GM19099 (cell line): ENCODE measurements around the gene GPRC5C.

Experiments
- POLR2A ChIP-seq: IDR thresholded peaks from 3 replicates; pipeline ENCODE4 v1.6.1; 2011; ENCODE audit warnings: low read depth; ENCODE audit not compliant: insufficient read length; ENCODE audit errors: extremely low read depth

GPRC5C gene

DNA sequence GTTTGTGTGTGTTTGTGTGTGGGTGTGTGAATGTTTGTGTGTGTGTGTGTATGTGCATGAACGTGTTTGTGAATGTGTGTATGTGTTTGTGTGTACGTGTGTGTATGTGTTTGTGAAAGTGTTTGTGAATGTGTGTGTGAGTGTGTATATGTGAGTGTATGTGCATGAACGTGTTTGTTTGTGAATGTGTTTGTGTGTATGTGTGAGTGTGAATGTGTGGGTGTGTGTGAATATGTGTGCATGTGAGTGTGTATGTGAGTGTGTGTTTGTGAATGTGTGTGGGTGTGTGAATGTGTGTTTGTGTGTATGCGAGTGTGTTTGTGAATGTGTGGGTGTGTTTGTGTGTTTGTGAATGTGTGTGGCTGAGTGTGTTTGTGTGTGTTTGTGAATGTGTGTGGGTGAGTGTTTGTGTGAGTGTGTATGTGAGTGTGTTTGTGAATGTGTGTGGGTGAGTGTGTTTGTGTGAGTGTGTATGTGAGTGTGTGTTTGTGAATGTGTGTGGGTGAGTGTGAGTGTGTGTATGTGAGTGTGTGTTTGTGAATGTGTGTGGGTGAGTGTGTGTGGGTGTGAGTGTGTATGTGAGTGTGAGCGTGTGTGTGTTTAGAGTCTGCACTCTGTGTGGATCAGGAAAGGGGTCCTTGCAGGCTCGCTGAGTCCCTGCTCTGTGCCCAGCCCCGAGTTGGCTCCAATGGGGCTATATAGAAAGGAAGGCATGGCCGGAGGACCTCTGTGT is 33.7 kb downstream of the GPRC5C start:
- TF ChIP-seq POLR2A: no peak

DNA sequence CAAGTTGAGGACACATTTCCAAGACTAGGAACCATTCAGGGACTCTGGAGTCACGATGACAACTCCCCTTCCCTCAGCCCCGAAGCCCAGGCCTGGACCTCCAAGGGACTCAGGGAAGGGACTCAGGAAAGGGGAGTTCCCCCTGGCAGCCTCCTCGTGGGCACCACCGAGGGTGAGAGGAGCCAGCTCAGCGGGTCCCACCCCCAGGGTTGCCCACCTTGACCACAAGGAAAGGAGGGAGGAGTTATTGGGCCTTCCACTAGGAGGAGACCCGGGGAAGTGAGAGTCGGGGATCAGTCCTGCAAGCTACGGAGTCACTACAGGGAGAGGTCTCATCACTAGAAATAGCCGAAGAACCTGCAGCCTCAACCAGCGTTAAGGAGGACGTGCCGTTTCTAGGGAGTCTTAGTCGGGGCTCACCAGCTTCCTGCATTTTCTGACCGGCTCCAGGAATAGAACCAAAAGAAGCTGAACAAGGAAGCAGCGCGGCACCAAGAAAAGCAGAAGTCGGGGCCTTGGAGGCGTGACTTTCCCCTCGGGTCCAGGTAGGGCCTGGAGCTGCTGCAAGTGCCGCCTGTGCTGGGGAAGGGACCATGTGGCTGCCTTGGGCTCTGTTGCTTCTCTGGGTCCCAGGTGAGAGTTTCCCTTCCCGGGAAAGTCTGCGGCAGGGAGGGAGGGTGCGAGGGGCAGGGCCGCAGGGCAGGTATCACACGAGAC is 34.4 kb downstream of the GPRC5C start, which contains the start of gene CD300A:
Gene CD300A (plus strand): TSS at position 524 of the 717 bp plus-strand sequence. CDS start 70 bp downstream, at position 594.
- TF ChIP-seq POLR2A: peak; percentile 51

DNA sequence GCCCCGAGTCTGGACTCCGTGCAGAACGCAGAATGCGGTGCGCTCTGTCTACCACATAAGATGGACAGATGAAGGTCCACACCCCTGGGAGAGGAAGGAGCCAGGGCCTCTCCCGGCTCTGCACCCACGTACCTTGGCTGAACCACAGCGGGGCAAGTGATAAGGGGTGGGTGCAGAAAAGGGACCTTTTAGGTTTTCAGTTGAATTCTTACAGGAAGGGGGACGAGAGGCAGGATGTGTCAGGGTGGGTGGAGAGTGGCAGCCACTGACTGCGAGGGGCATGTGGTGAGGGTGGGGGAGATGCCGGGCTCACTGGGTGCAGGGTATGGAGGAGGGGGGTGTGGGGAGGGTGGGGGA is 34.9 kb downstream of the GPRC5C start:
- TF ChIP-seq POLR2A: peak; percentile 7

DNA sequence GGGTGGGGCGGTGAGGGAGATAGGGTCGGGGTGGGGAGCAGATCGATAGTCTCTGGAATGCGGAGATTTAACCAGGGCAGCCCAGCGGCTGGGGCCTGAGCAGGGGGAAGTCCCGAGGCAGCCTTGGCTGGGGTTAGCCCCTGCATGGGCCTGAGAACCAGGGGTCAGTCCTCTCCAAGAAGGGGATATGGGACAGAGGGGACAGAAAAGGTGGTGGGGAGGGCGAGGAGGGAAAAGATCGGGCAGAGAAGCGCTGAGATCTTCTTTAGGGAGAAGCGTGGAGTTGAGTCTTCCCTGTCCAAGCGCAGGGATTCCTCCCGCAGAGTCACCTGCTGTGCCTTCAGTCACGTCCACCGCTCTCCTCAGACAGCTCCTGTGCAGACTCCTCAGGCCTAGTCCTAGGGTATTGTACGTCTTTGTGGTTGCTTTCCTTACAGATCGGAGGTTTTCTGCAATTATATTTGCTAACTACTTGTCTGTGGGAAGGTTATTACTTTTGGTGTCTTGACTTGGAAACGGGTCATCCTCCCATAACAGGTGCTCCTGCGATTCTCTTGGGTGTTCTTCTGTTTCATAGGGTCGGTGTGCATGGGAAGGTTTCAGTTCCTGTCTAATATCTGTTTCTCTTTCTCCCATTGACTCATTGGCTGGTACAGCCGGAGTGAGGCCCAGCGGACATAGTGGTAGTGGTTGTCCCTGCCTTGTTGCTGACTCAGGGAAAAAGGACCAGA is 35.5 kb downstream of the GPRC5C start:
- TF ChIP-seq POLR2A: peak; percentile 56

DNA sequence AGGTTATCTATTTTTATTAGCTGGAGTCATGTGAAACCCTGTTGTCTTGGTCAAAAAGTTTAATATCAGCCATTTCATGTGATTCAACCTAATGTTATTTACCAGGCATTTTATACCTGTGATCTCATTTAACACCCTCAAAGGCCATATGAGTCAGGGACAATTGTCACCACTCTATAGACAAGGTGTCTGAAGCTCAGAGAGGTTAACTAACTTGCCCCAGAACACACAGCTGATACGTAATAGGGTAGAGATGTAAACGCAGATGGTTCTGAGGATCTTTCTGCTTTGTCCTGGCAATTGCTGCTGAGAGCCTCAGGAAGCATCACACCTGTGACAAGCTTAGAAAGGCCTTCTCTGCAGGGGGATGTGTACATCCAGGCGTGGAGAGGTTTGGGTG is 39.5 kb downstream of the GPRC5C start:
- no peak for TF ChIP-seq POLR2A

DNA sequence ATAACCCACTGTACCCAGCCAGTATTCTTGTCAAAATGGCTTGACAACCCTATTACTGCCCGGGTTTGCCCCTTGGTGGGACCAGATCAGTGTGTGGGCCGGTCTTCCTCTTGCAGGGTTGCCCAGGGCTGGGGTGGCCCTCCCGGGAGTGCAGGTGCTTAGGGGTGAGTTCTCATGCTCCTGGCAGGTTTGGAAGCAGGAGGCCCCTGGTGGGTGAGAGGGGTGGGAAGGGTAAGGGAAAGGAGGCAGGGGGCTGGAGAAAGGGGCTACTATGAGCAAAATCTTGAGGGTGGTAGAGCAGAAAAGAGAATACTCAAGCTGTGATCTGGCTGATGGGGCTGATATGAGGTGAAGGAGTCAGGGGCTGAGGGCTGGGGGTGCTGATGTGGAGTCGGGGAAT is 41.0 kb downstream of the GPRC5C start:
- no peak for TF ChIP-seq POLR2A

DNA sequence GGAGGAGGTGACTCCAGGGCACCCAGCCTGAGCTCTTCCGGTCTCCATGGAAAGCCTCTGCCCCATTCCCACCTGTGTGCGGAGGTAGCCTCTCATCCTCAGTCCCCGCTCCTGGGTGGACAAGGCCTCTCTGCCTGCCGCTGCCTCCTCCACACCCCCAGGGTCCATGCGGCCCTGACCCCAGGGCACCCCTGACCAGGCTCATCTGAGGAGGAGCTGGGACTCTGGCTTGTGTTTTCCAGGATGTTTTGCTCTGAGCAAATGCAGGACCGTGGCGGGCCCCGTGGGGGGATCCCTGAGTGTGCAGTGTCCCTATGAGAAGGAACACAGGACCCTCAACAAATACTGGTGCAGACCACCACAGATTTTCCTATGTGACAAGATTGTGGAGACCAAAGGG is 41.4 kb downstream of the GPRC5C start:
- TF ChIP-seq POLR2A: no peak

DNA sequence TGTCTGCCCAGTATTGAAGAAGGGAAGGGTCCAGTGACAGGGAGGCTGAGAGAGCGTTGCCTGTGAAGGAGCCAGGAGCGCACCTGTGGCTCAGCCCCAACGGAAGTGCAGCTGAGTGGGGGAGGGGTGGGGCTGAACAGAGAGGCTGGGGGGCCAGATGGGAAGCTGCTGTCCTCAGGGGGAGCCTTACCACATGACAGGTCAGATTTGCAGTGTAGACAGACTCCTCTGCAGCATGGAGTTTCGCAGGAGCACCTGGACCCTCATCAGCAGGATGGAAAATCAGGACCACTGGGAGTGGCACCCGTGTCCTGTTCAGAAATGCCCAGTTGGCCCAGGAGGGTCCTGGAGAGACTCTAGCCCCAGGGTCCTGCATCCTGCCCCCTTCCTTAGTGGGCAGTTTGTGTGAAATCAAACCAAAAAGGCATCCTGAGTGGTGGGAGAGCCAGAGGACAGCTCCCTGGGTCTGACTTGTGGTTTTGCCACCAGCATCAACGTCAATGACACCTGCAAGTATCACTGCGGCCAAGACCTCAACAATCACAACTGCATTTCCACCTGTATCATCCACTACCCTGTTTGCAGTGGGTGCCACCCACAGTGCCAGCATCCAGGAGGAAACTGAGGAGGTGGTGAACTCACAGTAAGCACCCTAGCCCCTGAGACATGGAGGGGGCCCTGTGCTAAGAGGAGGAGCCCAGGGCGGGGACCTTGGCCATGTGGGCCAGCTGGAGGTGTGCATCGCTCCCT is 42.3 kb downstream of the GPRC5C start:
- TF ChIP-seq POLR2A: no peak

DNA sequence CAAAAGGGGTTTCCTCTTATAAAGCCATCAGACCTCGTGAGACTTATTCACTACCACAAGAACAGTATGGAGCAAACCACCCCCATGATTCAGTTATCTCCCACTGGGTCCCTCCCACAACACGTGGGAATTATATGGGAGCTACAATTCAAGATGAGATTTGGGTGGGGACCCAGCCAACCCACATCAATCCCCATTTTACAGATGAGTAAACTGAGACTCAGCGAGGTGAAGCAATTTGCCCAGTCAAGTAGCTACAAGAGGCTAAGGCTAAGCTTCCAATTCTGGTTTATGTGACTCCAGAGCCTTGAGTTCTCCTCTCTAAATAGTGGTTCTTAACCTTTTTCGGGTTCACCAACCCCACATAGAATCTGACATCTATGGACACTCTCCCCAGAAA is 43.3 kb downstream of the GPRC5C start:
- no peak for TF ChIP-seq POLR2A

DNA sequence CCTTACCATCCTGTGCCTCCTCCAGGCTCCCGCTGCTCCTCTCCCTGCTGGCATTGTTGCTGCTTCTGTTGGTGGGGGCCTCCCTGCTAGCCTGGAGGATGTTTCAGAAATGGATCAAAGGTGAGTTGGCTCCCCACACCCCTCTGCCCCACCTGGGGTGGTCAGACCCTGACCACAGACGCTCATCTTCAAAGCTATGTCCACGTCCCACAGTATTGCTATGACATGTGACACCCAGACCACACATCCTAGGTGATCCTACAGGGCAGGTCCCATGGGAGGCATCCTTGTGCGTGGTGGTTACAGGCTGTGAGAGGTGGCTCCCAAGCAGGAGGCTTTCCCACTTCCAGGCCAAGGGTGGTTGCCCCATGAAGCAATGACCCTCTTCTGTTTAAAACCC is 45.5 kb downstream of the GPRC5C start:
- no peak for TF ChIP-seq POLR2A

DNA sequence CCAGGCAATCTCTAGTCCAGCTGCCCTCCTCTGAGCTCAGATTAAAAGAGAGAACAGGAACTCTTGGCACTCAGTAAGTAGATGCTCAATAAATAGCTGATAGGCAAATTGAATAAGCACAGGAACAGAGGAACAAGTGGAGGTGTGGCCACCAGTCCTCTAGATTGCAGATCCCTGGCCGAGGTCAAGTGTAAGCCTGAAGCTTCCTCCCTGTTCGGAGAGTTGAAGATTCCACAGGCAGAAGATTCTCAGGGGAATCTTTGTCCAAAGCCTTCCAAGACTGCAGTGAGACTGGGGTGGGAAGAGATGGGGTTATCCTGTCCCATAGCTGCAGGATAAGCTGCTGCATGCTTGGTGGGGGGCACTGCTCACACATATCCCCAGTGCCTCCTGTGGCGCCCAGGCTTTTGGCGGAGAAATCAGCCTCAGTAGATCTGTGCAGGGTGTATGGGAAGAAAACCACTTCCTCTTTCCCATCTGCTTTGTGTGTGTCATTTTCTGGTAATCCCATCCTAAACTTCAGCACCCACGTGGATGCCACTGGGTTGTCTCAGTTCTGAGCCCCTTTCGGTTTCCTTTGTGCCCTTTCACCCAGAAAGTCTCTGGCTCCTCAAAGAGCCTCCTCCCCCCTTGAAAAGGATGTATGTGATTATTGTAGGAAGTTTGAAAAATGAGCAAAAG is 46.7 kb downstream of the GPRC5C start:
- TF ChIP-seq POLR2A: no peak

DNA sequence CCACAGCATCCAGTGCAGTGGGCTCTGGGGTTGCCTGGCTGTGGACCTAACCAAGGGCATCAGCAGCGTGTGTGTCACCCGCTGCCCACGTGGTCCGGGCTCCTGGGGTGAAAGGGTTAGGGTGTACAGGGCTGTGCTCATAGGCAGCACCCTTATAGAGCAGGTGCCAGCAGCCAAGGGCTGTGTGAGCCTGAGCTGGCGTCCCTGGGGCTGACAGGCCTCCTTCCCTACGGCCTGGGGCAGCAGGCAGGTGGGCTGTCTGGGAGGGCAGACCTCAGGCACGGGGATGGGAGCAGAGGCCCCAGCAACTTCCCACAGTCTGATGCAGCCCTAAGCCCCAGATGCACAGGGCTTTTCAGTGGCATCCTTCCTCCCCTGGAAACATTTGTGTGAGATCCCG is 48.4 kb downstream of the GPRC5C start:
- no peak for TF ChIP-seq POLR2A

DNA sequence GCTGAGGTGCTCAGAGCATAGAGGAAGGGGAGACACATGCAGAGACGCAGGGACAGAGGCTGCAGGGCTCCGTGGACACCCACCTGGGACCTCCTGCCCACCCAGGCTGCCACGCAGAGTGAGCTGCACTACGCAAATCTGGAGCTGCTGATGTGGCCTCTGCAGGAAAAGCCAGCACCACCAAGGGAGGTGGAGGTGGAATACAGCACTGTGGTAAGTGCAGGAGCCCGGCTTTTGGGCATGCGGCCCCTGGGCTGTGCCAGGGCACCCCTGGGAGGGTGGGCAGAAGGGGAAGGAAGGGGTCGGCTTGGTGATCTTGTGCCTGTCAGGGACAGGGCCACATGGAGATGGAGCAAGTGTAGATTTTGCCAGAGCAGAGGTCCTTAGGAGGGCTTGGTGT is 49.7 kb downstream of the GPRC5C start:
- no peak for TF ChIP-seq POLR2A

DNA sequence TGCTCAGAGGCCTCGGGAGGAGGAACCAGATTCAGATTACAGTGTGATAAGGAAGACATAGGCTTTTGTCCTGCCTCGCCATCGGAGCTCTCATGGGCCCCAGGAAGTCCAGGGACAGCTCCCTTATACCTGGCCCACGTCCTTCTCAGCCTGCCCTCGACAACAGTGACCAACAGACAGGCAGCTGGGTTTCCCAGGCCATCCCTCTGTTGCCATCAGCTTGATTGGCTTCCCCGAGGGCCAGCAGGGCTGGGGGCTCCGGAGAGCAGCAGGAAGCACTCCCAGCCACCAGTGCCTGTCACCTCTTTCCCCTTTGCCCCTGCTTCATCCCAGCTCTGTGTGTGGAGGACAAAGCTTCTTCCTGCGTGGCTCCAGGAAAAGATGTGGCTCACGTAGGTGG is 52.2 kb downstream of the GPRC5C start:
- no peak for TF ChIP-seq POLR2A
